HEK293T (cell line): ENCODE results near the gene CALCOCO1.

ENCODE experiments used
- CTCF ChIA-PET: fragments of 350-600 bp; formaldehyde crosslinking; extraction: SDS; loops from one replicate; lab custom pipeline; 2021; ENCODE audit warnings: antibody characterized with exemption, inconsistent platforms; lab: Yijun Ruan, JAX
- POLR2A ChIA-PET: fragments of 350-600 bp; formaldehyde crosslinking; extraction: SDS; loops from one replicate; lab custom pipeline; 2020; ENCODE audit warnings: antibody characterized with exemption, inconsistent platforms; lab: Yijun Ruan, JAX
- DNase-seq: peaks from one replicate; pipeline ENCODE4 v3.0.0; 2012; ENCODE audit warnings: mixed read lengths; ENCODE audit errors: extremely low spot score
- ARNT ChIP-seq: fragments of 450-650 bp; IDR thresholded peaks from 2 replicates; pipeline ENCODE4 v1.6.1; 2017; ENCODE audit warnings: mild to moderate bottlenecking
- BHLHE40 ChIP-seq: fragments of 450-650 bp; IDR thresholded peaks from 2 replicates; pipeline ENCODE4 v1.6.1; 2016; ENCODE audit warnings: mild to moderate bottlenecking, moderate library complexity, borderline replicate concordance
- CTBP1 ChIP-seq: fragments of 450-650 bp; IDR thresholded peaks from 2 replicates; pipeline ENCODE4 v1.6.1; 2016; ENCODE audit warnings: borderline replicate concordance
- ELF4 ChIP-seq: fragments of 450-650 bp; IDR thresholded peaks from 2 replicates; pipeline ENCODE4 v1.6.1; 2017; ENCODE audit warnings: antibody characterized with exemption
- FOXA1 ChIP-seq: fragments of 450-650 bp; IDR thresholded peaks from 2 replicates; pipeline ENCODE4 v1.6.1; 2016; ENCODE audit warnings: mild to moderate bottlenecking
- FOXK2 ChIP-seq: fragments of 450-650 bp; IDR thresholded peaks from 2 replicates; pipeline ENCODE4 v1.6.1; 2016; ENCODE audit warnings: mild to moderate bottlenecking
- FOXM1 ChIP-seq: fragments of 450-650 bp; IDR thresholded peaks from 2 replicates; pipeline ENCODE4 v1.6.1; 2017; ENCODE audit warnings: mild to moderate bottlenecking, borderline replicate concordance
- HDGF ChIP-seq: fragments of 450-650 bp; IDR thresholded peaks from 2 replicates; pipeline ENCODE4 v1.6.1; 2017; ENCODE audit warnings: antibody characterized with exemption, borderline replicate concordance
- L3MBTL2 ChIP-seq: fragments of 450-650 bp; conservative IDR thresholded peaks from 2 replicates; pipeline ENCODE4 v1.6.1; 2016; ENCODE audit warnings: mild to moderate bottlenecking
- LEF1 ChIP-seq: fragments of 450-650 bp; IDR thresholded peaks from 2 replicates; pipeline ENCODE4 v1.6.1; 2017; ENCODE audit warnings: mild to moderate bottlenecking, borderline replicate concordance
- NFRKB ChIP-seq: fragments of 450-650 bp; IDR thresholded peaks from 2 replicates; pipeline ENCODE4 v1.6.1; 2016; ENCODE audit warnings: mild to moderate bottlenecking, moderate library complexity
- PKNOX1 ChIP-seq: fragments of 450-650 bp; IDR thresholded peaks from 2 replicates; pipeline ENCODE4 v1.6.1; 2016
- SP1 ChIP-seq: fragments of 450-650 bp; IDR thresholded peaks from 2 replicates; pipeline ENCODE4 v1.6.1; 2017
- SUZ12 ChIP-seq: fragments of 450-650 bp; IDR thresholded peaks from 2 replicates; pipeline ENCODE4 v1.6.1; 2016; ENCODE audit warnings: mild to moderate bottlenecking
- TARDBP ChIP-seq: fragments of 450-650 bp; IDR thresholded peaks from 2 replicates; pipeline ENCODE4 v1.6.1; 2016
- ZNF384 ChIP-seq: fragments of 450-650 bp; IDR thresholded peaks from 2 replicates; pipeline ENCODE4 v1.6.1; 2016

CALCOCO1 gene

DNA sequence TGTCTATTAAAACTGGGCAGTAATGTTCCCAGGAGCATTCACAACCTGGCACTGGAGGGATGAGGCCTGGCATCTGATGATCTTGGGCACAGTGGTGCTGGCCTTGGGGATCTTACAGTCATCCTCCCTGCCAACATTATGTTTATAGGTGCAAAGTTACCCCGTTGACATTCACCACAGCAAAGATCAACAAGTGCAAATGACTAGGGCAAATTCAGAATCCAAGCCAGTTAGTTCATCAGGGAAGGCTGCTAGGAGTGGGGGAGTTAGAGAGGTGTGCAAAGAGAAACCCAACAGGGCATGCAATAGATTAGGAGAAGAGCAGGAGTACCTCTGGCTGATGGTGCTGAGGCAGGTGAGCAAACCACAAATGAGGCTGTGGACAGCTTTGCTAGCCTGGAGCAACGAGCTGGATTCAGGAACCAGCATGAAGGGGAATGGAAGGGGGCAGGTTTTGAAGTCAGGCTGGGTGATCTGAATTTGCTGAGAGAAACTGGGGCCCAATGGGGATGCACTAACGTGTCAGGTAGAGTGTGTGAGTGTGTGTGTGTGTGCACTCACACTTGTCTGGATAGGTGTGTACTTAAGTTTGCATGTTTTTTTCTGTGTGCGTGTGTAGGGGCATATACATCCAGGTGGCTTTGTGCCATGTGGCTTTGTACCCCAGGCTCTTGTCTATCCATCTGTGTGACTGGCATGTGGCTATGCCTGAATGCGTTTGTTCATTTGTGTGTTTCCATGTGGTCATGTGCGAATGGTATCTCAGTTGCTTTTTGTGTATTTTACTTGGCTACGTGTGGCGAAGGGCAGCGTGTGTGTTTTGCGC, 22.9 kb upstream of the CALCOCO1 start:
- TF ChIP-seq FOXM1 (no peak), FOXK2 (no peak), LEF1 (no peak), TARDBP (no peak), CTBP1 (no peak), HDGF (no peak), NFRKB (no peak), ZNF384 (no peak), BHLHE40 (no peak), ARNT (no peak), L3MBTL2 (no peak), PKNOX1 (no peak), SUZ12 (no peak), ELF4 (no peak), SP1 (no peak)
- ChIA-PET POLR2A (no interaction called here), CTCF (interaction anchor here (1.5 kb wide), 1 partner anchor 48 kb away, joined by 3 read pairs; no protein-coding TSS in a partner anchor)
- DNase-seq, result no peak

GRCh38 chr12:53748072-53748840, 21.0 kb upstream of the CALCOCO1 start:
- CTCF ChIA-PET, result interaction anchor here (2.6 to 6.4 kb wide), 3 partner anchors 16 to 48 kb away, joined by 25 to 129 read pairs (median 40); no protein-coding TSS in a partner anchor
- POLR2A ChIA-PET, result no interaction called here
- no peak for DNase-seq

DNA sequence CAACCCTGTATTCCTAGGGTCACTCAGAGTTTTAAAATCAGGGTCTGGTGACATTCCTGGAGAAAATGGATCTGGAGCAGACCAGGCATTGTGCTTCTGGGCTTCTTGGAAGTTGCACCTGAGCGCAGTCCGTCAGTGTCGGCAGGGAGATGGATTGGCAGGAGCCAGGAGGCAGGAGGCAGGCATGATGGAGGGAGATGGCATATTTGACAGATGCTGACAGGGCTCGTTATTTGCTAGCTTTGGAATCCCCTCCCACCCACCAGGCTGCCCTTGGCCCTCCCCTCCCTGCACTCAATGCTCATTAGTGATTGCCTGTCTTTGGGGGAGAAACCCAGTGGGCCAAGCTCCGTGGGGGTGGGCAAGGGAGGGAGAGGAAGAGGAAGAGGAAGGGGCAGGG, 19.8 kb upstream of the CALCOCO1 start:
- CTCF ChIA-PET, result interaction anchor here (0.9 to 6.4 kb wide), 14 partner anchors 8 to 238 kb away, joined by 3 to 129 read pairs (median 12); partner anchors contain the start of gene HOXC10

More at GRCh38 chr12:53748072-53748840, 21.0 kb upstream of the CALCOCO1 start:
- TF ChIP-seq TARDBP (no peak), NFRKB (no peak), SP1 (no peak), FOXK2 (no peak), PKNOX1 (no peak), ARNT (no peak), HDGF (no peak), BHLHE40 (no peak), LEF1 (no peak)

GRCh38 chr12:53746592-53747092, 19.4 kb upstream of the CALCOCO1 start:
- ChIA-PET CTCF (interaction anchor here (0.6 to 6.4 kb wide), 28 partner anchors 9 to 248 kb away, joined by 3 to 129 read pairs (median 4); partner anchors contain the start of gene HOXC10), POLR2A (interaction anchor here (0.6 to 2.0 kb wide), 9 partner anchors 11 to 71 kb away, joined by 3 to 10 read pairs (median 4); partner anchors contain the start of gene ATP5MC2)
- DNase-seq, result peak; percentile 90
- TF ChIP-seq LEF1 (no peak), PKNOX1 (no peak), FOXK2 (no peak), ELF4 (no peak), FOXM1 (no peak), ARNT (no peak), SUZ12 (no peak)

More for the DNA sequence above, 19.8 kb upstream of the CALCOCO1 start:
- no peak for DNase-seq
- POLR2A ChIA-PET, result interaction anchor here (1.5 to 2.0 kb wide), 4 partner anchors 47 to 71 kb away, joined by 4 to 10 read pairs (median 8); partner anchors contain the start of gene ATP5MC2
- TF ChIP-seq FOXA1 (no peak), L3MBTL2 (no peak), CTBP1 (no peak), BHLHE40 (no peak)

- ChIA-PET CTCF (interaction anchor here (0.6 to 6.4 kb wide), 8 partner anchors 11 to 241 kb away, joined by 3 to 129 read pairs (median 10); no protein-coding TSS in a partner anchor), POLR2A (interaction anchor here (1.5 to 1.6 kb wide), 2 partner anchors 68 to 69 kb away, joined by 6 read pairs; partner anchors contain the start of gene ATP5MC2)
- no peak for DNase-seq
- no peak for TF ChIP-seq FOXK2
- no peak for TF ChIP-seq SUZ12
- TF ChIP-seq CTBP1, result no peak
- TF ChIP-seq ELF4, result no peak
- TF ChIP-seq PKNOX1, result no peak
- no peak for TF ChIP-seq FOXM1
- TF ChIP-seq L3MBTL2, result no peak
- TF ChIP-seq NFRKB, result no peak
- TF ChIP-seq TARDBP, result no peak
- no peak for TF ChIP-seq ARNT
Measured at GRCh38 chr12:53744751-53745150, 17.5 kb upstream of the CALCOCO1 start.
